ENCODE results near the gene AP5M1.

AP5M1 gene

DNA sequence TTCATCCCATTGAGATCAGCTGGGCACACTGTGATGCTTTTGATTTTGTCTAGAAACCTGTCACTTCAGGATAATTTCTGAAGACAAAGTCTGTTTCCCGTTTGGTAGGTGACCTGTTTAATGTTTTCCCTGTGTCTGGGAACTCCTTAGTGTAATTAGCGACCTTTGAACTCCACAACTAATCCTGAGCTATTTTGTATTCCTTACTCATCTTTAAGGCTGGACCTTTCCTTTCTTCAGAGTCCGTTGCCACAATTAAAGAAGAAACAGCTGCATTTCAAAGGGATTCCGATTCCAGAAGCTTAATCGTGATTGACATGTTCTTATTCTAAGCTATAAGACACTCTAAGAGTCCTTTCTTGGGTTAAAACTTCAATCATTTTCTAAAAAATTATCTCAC lies 22.0 kb downstream of the AP5M1 start:
- Histone ChIP-seq H3K4me2 (ENCODE audit: low read length) (no peak overlapping the region), H2AFZ (ENCODE audit: low read length) (no peak overlapping the region), H3F3A (ENCODE audit: insufficient read depth, low read length) (no peaks in the 10 kb centered on the region), H3K4me1 (ENCODE audit: insufficient read depth, low read length, severe bottlenecking) (peaks cover 5% of the 10 kb centered on the region), H3K9me2 (ENCODE audit: low read depth, low read length) (no peaks in the 10 kb centered on the region), H3K27me3 (ENCODE audit: insufficient read depth, low read length) (no peaks in the 10 kb centered on the region), H4K20me1 (ENCODE audit: insufficient read depth, low read length) (no peaks in the 10 kb centered on the region), H3K27ac (ENCODE audit: low read depth, low read length, poor library complexity, severe bottlenecking) (no peak overlapping the region), H3K4me3 (ENCODE audit: low read depth, low read length, poor library complexity, severe bottlenecking) (no peak overlapping the region), H3K9me3 (ENCODE audit: low read length) (no peaks in the 10 kb centered on the region), H3K79me2 (ENCODE audit: insufficient read depth, low read length) (no peaks in the 10 kb centered on the region), H3K36me3 (ENCODE audit: insufficient read depth, low read length) (peaks cover 43% of the 10 kb centered on the region), H3K9ac (ENCODE audit: low read length) (no peak overlapping the region)
- no peak for TF ChIP-seq EZH2 (IDR thresholded peaks at IDR 0.05; ENCODE audit: borderline replicate concordance, low read length)
- TF ChIP-seq, protein P1, sequence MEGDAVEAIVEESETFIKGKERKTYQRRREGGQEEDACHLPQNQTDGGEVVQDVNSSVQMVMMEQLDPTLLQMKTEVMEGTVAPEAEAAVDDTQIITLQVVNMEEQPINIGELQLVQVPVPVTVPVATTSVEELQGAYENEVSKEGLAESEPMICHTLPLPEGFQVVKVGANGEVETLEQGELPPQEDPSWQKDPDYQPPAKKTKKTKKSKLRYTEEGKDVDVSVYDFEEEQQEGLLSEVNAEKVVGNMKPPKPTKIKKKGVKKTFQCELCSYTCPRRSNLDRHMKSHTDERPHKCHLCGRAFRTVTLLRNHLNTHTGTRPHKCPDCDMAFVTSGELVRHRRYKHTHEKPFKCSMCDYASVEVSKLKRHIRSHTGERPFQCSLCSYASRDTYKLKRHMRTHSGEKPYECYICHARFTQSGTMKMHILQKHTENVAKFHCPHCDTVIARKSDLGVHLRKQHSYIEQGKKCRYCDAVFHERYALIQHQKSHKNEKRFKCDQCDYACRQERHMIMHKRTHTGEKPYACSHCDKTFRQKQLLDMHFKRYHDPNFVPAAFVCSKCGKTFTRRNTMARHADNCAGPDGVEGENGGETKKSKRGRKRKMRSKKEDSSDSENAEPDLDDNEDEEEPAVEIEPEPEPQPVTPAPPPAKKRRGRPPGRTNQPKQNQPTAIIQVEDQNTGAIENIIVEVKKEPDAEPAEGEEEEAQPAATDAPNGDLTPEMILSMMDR (IDR thresholded peaks at IDR 0.05; ENCODE audit: low read length), result no peak

DNA sequence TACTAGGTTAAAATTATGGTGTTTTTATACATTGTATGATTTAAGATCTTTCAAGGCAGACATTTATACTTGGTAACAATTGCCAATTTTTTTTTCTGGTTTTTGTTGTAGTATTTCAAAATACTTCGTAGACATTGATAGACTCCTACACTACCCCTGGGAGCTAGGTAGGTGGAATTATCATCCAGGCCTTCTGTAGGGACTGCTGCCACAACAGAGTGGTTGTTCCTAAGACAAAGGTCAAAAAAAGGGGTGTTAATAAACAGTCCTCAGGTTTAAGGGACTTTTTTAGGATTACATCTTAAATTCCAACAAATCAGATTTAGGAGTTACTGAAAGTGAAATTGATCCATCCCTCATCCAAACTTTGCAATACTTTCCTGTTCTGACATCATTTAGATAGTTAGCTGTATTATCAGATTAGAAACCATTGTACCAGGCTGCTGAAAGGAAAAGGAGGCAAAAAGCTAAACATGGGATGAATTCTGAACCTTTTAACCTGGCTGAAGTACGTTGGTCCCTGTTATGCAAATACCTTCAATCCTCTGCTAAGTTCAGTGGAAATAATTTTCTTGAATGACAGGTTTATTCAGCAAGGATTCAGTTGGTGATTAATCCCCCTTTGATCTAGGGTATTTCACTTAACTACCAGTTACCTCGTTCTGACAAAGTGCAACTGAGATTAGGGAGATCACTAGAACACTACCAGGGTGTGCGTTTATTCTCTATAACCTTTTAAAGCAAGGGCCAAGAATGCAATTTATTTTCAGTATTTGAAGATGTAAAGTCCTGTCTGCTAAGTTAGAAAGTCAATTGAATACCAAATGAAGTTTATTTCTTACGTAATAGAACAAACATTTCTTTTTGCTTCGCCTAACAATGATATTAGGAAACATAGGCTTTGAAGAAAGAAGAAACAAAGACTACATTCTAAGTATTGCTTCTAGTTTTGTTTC lies 23.2 kb downstream of the AP5M1 start:
- Histone ChIP-seq H3K4me1 (ENCODE audit: insufficient read depth, low read length, severe bottlenecking) (peaks cover 5% of the 10 kb centered on the region), H3K9ac (ENCODE audit: low read length) (no peak overlapping the region), H3K9me3 (ENCODE audit: low read length) (no peaks in the 10 kb centered on the region), H3K27ac (ENCODE audit: low read depth, low read length, poor library complexity, severe bottlenecking) (no peak overlapping the region), H3F3A (ENCODE audit: insufficient read depth, low read length) (no peaks in the 10 kb centered on the region), H3K36me3 (ENCODE audit: insufficient read depth, low read length) (peaks cover 32% of the 10 kb centered on the region), H3K4me2 (ENCODE audit: low read length) (no peak overlapping the region), H3K9me2 (ENCODE audit: low read depth, low read length) (no peaks in the 10 kb centered on the region), H3K79me2 (ENCODE audit: insufficient read depth, low read length) (no peaks in the 10 kb centered on the region), H3K4me3 (ENCODE audit: low read depth, low read length, poor library complexity, severe bottlenecking) (no peak overlapping the region), H3K27me3 (ENCODE audit: insufficient read depth, low read length) (no peaks in the 10 kb centered on the region), H4K20me1 (ENCODE audit: insufficient read depth, low read length) (no peaks in the 10 kb centered on the region), H2AFZ (ENCODE audit: low read length) (no peak overlapping the region)
- TF ChIP-seq, protein P1 (IDR thresholded peaks at IDR 0.05; ENCODE audit: low read length), result no peak
- no peak for TF ChIP-seq EZH2 (IDR thresholded peaks at IDR 0.05; ENCODE audit: borderline replicate concordance, low read length)

DNA sequence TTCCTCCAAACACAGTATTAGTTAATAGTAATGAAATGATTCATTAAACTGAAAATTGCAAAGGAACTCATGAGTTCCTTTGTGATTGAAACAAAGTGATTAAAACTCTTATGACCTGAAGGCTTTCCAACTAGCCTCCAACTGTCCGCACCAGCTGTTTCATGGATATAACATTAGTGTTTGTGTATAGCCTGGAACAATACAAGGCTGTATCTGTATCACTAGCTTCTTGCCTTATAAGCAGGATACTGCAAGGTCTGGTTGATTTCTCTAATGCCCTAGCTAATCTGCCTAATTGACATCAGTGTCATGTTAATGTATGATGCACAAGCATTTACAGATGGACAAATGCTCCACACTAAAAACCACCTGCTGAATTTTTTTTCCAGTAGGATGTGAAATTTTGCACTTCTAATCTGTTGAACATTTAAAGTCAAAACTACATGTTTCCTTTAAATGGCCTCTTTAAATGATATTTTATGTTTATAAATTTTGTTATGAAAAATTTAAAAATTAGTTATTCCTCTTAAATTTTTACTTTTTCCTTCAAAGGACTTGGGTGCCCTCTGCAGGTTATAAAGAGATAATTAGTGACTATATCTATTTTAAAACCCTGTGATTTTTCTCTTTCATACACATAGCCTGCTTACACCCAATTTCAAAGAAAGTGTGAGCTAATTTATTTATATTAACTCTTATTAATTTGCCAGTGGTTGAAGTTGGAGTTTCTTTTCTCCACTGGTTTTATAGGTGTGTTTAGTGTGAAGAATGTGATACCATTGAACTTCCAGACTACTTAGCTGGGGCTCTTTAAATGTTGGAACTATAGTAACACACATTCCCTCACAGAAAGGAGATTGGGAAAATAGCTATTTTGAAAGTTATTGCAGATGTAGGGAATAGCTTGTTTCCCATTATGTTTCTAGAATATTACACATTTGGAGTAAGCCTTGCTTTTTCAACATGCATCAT lies 25.4 kb downstream of the AP5M1 start:
- H3K27ac ChIP-seq (ENCODE audit: low read depth, low read length, poor library complexity, severe bottlenecking), result no peak overlapping the region
- H3K4me3 ChIP-seq (ENCODE audit: low read depth, low read length, poor library complexity, severe bottlenecking), result no peak overlapping the region
- H3K4me2 ChIP-seq (ENCODE audit: low read length), result no peak overlapping the region
- H3K27me3 ChIP-seq (ENCODE audit: insufficient read depth, low read length), result no peaks in the 10 kb centered on the region
- H4K20me1 ChIP-seq (ENCODE audit: insufficient read depth, low read length), result no peaks in the 10 kb centered on the region
- H3K9ac ChIP-seq (ENCODE audit: low read length), result no peak overlapping the region
- TF ChIP-seq EZH2 (IDR thresholded peaks at IDR 0.05; ENCODE audit: borderline replicate concordance, low read length), result no peak
- TF ChIP-seq, protein P1 (IDR thresholded peaks at IDR 0.05; ENCODE audit: low read length), result peak; percentile 33
- H3K4me1 ChIP-seq (ENCODE audit: insufficient read depth, low read length, severe bottlenecking), result peaks cover 5% of the 10 kb centered on the region
- no peaks in the 10 kb centered on the region for H3K9me3 ChIP-seq (ENCODE audit: low read length)
- peaks cover 18% of the 10 kb centered on the region; the same call in 1 of the 2 replicates for H3K36me3 ChIP-seq (ENCODE audit: insufficient read depth, low read length)
- no peak overlapping the region for H2AFZ ChIP-seq (ENCODE audit: low read length)
- H3K9me2 ChIP-seq (ENCODE audit: low read depth, low read length), result no peaks in the 10 kb centered on the region
- no peaks in the 10 kb centered on the region for H3F3A ChIP-seq (ENCODE audit: insufficient read depth, low read length)
- H3K79me2 ChIP-seq (ENCODE audit: insufficient read depth, low read length), result no peaks in the 10 kb centered on the region
